Measurements from ENCODE around the gene DTX3L.

GRCh38 chr3:122615303-122615702, 51.2 kb downstream of the DTX3L start:
- TF ChIP-seq, protein P1, sequence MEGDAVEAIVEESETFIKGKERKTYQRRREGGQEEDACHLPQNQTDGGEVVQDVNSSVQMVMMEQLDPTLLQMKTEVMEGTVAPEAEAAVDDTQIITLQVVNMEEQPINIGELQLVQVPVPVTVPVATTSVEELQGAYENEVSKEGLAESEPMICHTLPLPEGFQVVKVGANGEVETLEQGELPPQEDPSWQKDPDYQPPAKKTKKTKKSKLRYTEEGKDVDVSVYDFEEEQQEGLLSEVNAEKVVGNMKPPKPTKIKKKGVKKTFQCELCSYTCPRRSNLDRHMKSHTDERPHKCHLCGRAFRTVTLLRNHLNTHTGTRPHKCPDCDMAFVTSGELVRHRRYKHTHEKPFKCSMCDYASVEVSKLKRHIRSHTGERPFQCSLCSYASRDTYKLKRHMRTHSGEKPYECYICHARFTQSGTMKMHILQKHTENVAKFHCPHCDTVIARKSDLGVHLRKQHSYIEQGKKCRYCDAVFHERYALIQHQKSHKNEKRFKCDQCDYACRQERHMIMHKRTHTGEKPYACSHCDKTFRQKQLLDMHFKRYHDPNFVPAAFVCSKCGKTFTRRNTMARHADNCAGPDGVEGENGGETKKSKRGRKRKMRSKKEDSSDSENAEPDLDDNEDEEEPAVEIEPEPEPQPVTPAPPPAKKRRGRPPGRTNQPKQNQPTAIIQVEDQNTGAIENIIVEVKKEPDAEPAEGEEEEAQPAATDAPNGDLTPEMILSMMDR (IDR thresholded peaks at IDR 0.05; ENCODE audit: insufficient read depth, low read depth, low read length) = no peak
- TF ChIP-seq EZH2 (IDR thresholded peaks at IDR 0.05; ENCODE audit: insufficient read depth, low read length) = no peak

All from astrocyte (in vitro differentiated cells and primary cell).